HuH-7.5 (cell line): Measurements from ENCODE around the gene EPB41.
"Not testable (repeated sequence)": the region's sequence is repeated elsewhere in the genome, so short reads cannot be mapped to it uniquely, and the experiment has no call there.

Experiments
- DNase-seq: peaks from one replicate; pipeline ENCODE4 v3.0.0; 2011; ENCODE audit warnings: low spot score

The EPB41 gene

GRCh38 chr1:29133861-29134694 is 219.7 kb downstream of the EPB41 start:
- DNase-seq = no peak

- no peak for DNase-seq
These were observed 220.3 kb downstream of the EPB41 start for GRCh38 chr1:29134695-29135028.

GRCh38 chr1:29136391-29136915 is 222.1 kb downstream of the EPB41 start:
- DNase-seq = no peak

GRCh38 chr1:29142714-29143113 is 228.3 kb downstream of the EPB41 start:
- no peak for DNase-seq

- DNase-seq = no peak
These were observed 229.8 kb downstream of the EPB41 start for GRCh38 chr1:29144178-29144577.

- peak; percentile 77 for DNase-seq
These were observed 231.5 kb downstream of the EPB41 start for GRCh38 chr1:29145739-29146437.

- no peak for DNase-seq
These were observed 234.5 kb downstream of the EPB41 start for GRCh38 chr1:29148656-29149491.

- DNase-seq = not testable (repeated sequence)
These were observed 236.0 kb downstream of the EPB41 start for GRCh38 chr1:29150346-29150745.

- no peak for DNase-seq
These were observed 237.9 kb downstream of the EPB41 start for GRCh38 chr1:29152046-29152805.

- no peak for DNase-seq
These were observed 242.3 kb downstream of the EPB41 start for GRCh38 chr1:29156543-29157268.

- DNase-seq = no peak
These were observed 242.9 kb downstream of the EPB41 start for GRCh38 chr1:29157269-29157601.

GRCh38 chr1:29159773-29160172 is 245.4 kb downstream of the EPB41 start:
- DNase-seq = no peak

GRCh38 chr1:29162025-29162424 is 247.7 kb downstream of the EPB41 start:
- no peak for DNase-seq

GRCh38 chr1:29162476-29163138 is 248.2 kb downstream of the EPB41 start:
- no peak for DNase-seq

- DNase-seq = no peak
These were observed 250.2 kb downstream of the EPB41 start for GRCh38 chr1:29164588-29164987.

GRCh38 chr1:29166291-29166878 is 252.0 kb downstream of the EPB41 start:
- DNase-seq = no peak

GRCh38 chr1:29167904-29168303 is 253.5 kb downstream of the EPB41 start:
- no peak for DNase-seq
